Heart left ventricle (tissue), 16 donors: ENCODE data around the gene ZNF808. TPM values are rescaled to one million over a fixed set of nuclear protein-coding genes. Genes with fewer than 3 reads are reported as not detected.
"Not testable (repeated sequence)": the region's sequence is repeated elsewhere in the genome, so short reads cannot be mapped to it uniquely, and the experiment has no call there.

Experiments used
- ATAC-seq, 4 donors: fragments of 200-7000 bp; cut with Tn5 transposase; one replicate each; pipeline ENCODE4 v1.9.1; 2020 to 2022; ENCODE audit warnings: moderate library complexity in 4 of 4, mild to moderate bottlenecking in 3 of 4, moderate number of reproducible peaks in 1 of 4
- DNase-seq, 5 donors: peaks; one replicate each; pipeline ENCODE4 v3.0.0-alpha.2; 2020
- H3K27ac ChIP-seq, 12 donors: fragments of 200-600 bp; sonication (generic) in 4 of 12; one replicate each; pipeline versions ENCODE4 v1.5.0 to v1.8.0; 2016 to 2022; ENCODE audit warnings: mild to moderate bottlenecking in 2 of 12
- H3K27me3 ChIP-seq, 9 donors: fragments of 200-600 bp; sonication (generic) in 2 of 9; one replicate each; pipeline versions ENCODE4 v1.5.1 to v1.8.0; 2016 to 2022; ENCODE audit warnings: mild to moderate bottlenecking in 3 of 9
- H3K36me3 ChIP-seq, 9 donors: fragments of 200-600 bp; sonication (generic) in 2 of 9; one replicate each; pipeline versions ENCODE4 v1.5.0 to v1.8.0; 2018 to 2022; ENCODE audit warnings: mild to moderate bottlenecking in 2 of 9
- H3K4me1 ChIP-seq, 12 donors: fragments of 200-600 bp; sonication (generic) in 4 of 12; one replicate each; pipeline versions ENCODE4 v1.5.0 to v1.8.0; 2016 to 2022; ENCODE audit warnings: mild to moderate bottlenecking in 3 of 12
- H3K4me3 ChIP-seq, 12 donors: fragments of 200-600 bp; sonication (generic) in 4 of 12; one replicate each; pipeline versions ENCODE4 v1.5.0 to v1.8.0; 2017 to 2022; ENCODE audit warnings: mild to moderate bottlenecking in 9 of 12, moderate library complexity in 4 of 12
- H3K9me3 ChIP-seq, 12 donors: fragments of 200-600 bp; sonication (generic) in 4 of 12; one replicate each; pipeline versions ENCODE4 v1.5.0 to v1.8.0; 2016 to 2022; ENCODE audit warnings: mild to moderate bottlenecking in 1 of 12
- POLR2A ChIP-seq, 2 donors: fragments of 450-650 bp; IDR thresholded peaks; one replicate each; pipeline ENCODE4 v1.6.1; 2017; ENCODE audit warnings: antibody characterized with exemption in 2 of 2, mild to moderate bottlenecking in 2 of 2, moderate library complexity in 2 of 2
- WGBS, 4 donors: extraction: QIAGEN DNeasy Blood & Tissue Kit in 2 of 4; methylation state at CpG; one replicate each; pipeline versions ENCODE4 v1.1.5 to v1.1.7; 2013 to 2018; 5-methylcytosine and 5-hydroxymethylcytosine counted together
- intact Hi-C, 10 donors: fragments of 100-400 bp; cut with DNase I; formaldehyde crosslinking; loops; one replicate each; pipeline versions ENCODE4 v1.11.1 to v1.14.2; 2022
- polyA plus RNA-seq, 2 donors: library from polyadenylated mRNA; stranded (reverse); fragments of 200-250 nt; gene quantifications; one replicate each; pipeline ENCODE4 v1.2.3, GENCODE V29; 2013
- total RNA-seq, 9 donors: library from RNA; depleted of rRNA in 2 of 9; stranded (reverse); fragments of >200 nt in 2 of 9; fragmentation: NEBNext Ultra II Directional in 3 of 9; extraction: Animal tissue kit (Norgen Biotek cat#: 25700) in 3 of 9; gene quantifications; one replicate each; pipeline versions ENCODE4 v1.1.0 to v1.2.4, GENCODE V29; 2016 to 2023
- TF ChIP-seq, protein P1 (sequence below), 12 donors: fragments of 200-600 bp; sonication (generic) in 4 of 12; IDR thresholded peaks; one replicate each; pipeline versions ENCODE4 v1.5.0 to v1.8.0; 2018 to 2022; ENCODE audit warnings: antibody characterized with exemption in 12 of 12, mild to moderate bottlenecking in 5 of 12
- donor health status: ischemic (EF 13 %, LVEDD 7.1; RV severe dilation, severe dysfunction).
- donor health status: healthy with polysubstance abuse.
- donor health status: DM: no; HTN: yes; CAD: no.
- donor health status: DM: no; HTN: no; CAD: no.
- donor health status: ischemic (EF 25% LVEDD 6.9; RV normal size, moderate dysfunction).
- donor health status: ischemic (EF 25% LVEDD 5.7; RV mildly dilated, moderate dysfunction).
- donor health status: healthy.
- donor health status: DM: yes; HTN: yes; CAD: no.
- donor health status: ischemic (EF 35%, LVEDD 5.7; RV mildly dilated, moderate dysfunction).
- donor health status: nonischemic (EF 11% LVEDD 7.7; RV severe dilation, severe dysfunction).
- donor health status: DM: yes; HTN: yes; CAD: no.
- donor health status: PGD.
- donor health status: ischemic (EF 29% LVEDD 5.4; RV normal size, mild dysfunction).
- donor health status: nonischemic (EF 23%, LVEDD 6.1; RV moderate dilation, normal function).

Gene ZNF808
- total and polyA plus RNA-seq, 11 donors: 8.3 to 46.1 (median 25.3) TPM

- no peak for DNase-seq
- no peak overlapping the region for H3K4me3 ChIP-seq
- peaks cover 23 to 95% (median 59%) of the 10 kb centered on the region in 9 donors for H3K36me3 ChIP-seq
- no peaks in the 10 kb centered on the region for H3K27me3 ChIP-seq
- WGBS, 4 donors: 97 to 98% (median 97%) methylated on average over 16 of the region's 16 CpGs
- peaks cover 3 to 97% (median 55%) of the 10 kb centered on the region in 12 donors for H3K9me3 ChIP-seq
- H3K4me1 ChIP-seq: no peaks in the 10 kb centered on the region
- no peak overlapping the region for H3K27ac ChIP-seq
- TF ChIP-seq, protein P1, sequence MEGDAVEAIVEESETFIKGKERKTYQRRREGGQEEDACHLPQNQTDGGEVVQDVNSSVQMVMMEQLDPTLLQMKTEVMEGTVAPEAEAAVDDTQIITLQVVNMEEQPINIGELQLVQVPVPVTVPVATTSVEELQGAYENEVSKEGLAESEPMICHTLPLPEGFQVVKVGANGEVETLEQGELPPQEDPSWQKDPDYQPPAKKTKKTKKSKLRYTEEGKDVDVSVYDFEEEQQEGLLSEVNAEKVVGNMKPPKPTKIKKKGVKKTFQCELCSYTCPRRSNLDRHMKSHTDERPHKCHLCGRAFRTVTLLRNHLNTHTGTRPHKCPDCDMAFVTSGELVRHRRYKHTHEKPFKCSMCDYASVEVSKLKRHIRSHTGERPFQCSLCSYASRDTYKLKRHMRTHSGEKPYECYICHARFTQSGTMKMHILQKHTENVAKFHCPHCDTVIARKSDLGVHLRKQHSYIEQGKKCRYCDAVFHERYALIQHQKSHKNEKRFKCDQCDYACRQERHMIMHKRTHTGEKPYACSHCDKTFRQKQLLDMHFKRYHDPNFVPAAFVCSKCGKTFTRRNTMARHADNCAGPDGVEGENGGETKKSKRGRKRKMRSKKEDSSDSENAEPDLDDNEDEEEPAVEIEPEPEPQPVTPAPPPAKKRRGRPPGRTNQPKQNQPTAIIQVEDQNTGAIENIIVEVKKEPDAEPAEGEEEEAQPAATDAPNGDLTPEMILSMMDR (IDR thresholded peaks at IDR 0.05): no peak
- TF ChIP-seq POLR2A (IDR thresholded peaks at IDR 0.05): no peak
- intact Hi-C loops: no loop called here
- ATAC-seq: no peak
Observed at GRCh38 chr19:52557231-52557995, 29.9 kb downstream of the ZNF808 start.

DNA sequence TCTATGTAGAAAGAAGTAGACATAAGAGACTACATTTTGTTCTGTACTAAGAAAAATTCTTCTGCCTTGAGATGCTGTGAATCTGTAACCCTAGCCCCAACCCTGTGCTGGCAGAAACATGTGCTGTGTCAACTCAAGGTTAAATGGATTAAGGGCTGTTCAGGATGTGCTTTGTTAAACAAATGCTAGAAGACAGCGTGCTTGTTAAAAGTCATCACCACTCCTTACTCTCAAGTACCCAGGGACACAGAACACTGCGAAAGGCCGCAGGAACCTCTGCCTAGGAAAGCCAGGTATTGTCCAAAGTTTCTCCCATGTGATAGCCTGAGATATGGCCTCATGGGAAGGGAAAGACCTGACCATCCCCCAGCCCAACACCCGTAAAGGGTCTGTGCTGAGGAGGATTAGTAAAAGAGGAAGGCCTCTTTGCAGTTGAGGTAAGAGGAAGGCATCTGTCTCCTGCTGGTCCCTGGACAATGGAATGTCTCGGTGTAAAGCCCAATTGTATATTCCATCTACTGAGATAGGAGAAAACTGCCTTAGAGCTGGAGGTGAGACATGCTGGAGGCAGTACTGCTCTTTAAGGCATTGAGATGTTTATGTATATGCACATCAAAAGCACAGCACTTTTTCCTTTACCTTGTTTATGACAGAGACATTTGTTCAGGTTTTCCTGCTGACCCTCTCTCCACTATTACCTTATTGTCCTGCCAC, 31.4 kb downstream of the ZNF808 start:
- DNase-seq, H3K4me1 ChIP-seq, H3K4me3 ChIP-seq, H3K27ac ChIP-seq, ATAC-seq, H3K27me3 ChIP-seq, intact Hi-C loops: not testable (repeated sequence)
- Histone ChIP-seq H3K36me3 (peaks cover 12 to 95% (median 44%) of the 10 kb centered on the region in 9 donors), H3K9me3 (peaks cover 3 to 97% (median 43%) of the 10 kb centered on the region in 12 donors)
- WGBS, 4 donors: 74 to 82% (median 80%) methylated on average over 5 of the region's 5 CpGs

- DNase-seq, H3K27ac ChIP-seq, H3K4me1 ChIP-seq, ATAC-seq, intact Hi-C loops, H3K27me3 ChIP-seq, H3K4me3 ChIP-seq: not testable (repeated sequence)
- peaks cover 0 to 91% (median 18%) of the 10 kb centered on the region in 12 donors for H3K9me3 ChIP-seq
- WGBS, 4 donors: 90 to 99% (median 96%) methylated on average over 8 of the region's 8 CpGs
- peaks cover 0 to 81% (median 29%) of the 10 kb centered on the region in 9 donors for H3K36me3 ChIP-seq
Observed at GRCh38 chr19:52561611-52562010, 34.1 kb downstream of the ZNF808 start.

DNA sequence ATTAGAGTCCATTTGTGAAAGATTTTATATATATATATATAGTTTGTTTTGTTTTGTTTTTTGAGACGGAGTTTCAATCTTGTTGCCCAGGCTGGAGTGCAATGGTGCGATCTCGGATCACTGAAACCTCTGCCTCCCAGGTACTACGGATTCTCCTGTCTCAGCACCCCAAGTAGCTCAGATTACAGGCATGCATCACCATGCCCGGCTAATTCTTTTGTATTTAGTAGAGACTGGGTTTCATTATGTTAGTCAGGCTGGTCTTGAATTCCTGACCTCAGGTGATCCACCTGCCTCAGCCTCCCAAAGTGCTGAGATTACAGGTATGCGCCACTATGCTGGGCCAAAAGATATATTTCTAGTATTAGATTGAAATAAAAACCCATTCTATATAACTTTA, 38.7 kb downstream of the ZNF808 start:
- peaks cover 0 to 69% (median 5%) of the 10 kb centered on the region in 12 donors for H3K9me3 ChIP-seq
- H3K36me3 ChIP-seq: peaks cover 0 to 41% (median 13%) of the 10 kb centered on the region in 9 donors
- intact Hi-C loops: loop anchor here in 1 of 10 donors (5.0 kb wide), 1 partner anchor 39 kb away; the partner anchor contains the start of gene ZNF808
- 87 to 96% (median 93%) methylated on average over 6 of the region's 6 CpGs for WGBS, 4 donors
- no peak for TF ChIP-seq POLR2A (IDR thresholded peaks at IDR 0.05)
- TF ChIP-seq, protein P1 (IDR thresholded peaks at IDR 0.05): no peak
- H3K27me3 ChIP-seq: no peaks in the 10 kb centered on the region
- DNase-seq (no peak), ATAC-seq (no peak)
- H3K4me1 ChIP-seq: peaks cover 0 to 15% (median 7%) of the 10 kb centered on the region in 12 donors
- no peak overlapping the region for H3K27ac ChIP-seq
- H3K4me3 ChIP-seq: no peak overlapping the region

- DNase-seq: no peak
- Histone ChIP-seq H3K27me3 (no peaks in the 10 kb centered on the region), H3K4me1 (peaks cover 0 to 16% (median 8%) of the 10 kb centered on the region in 12 donors), H3K9me3 (peaks cover 0 to 65% (median 5%) of the 10 kb centered on the region in 12 donors), H3K4me3 (no peak overlapping the region), H3K36me3 (peaks cover 0 to 36% (median 13%) of the 10 kb centered on the region in 9 donors), H3K27ac (no peak overlapping the region)
- no peak for ATAC-seq
- intact Hi-C loops: loop anchor here in 1 of 10 donors (5.0 kb wide), 1 partner anchor 39 kb away; the partner anchor contains the start of gene ZNF808
- TF ChIP-seq, protein P1 (IDR thresholded peaks at IDR 0.05): no peak
- TF ChIP-seq POLR2A (IDR thresholded peaks at IDR 0.05): no peak
- 84 to 96% (median 92%) methylated on average over 2 of the region's 2 CpGs for WGBS, 4 donors
Observed at GRCh38 chr19:52566588-52566987, 39.1 kb downstream of the ZNF808 start.
